Epithelial cell of proximal tubule (primary cell): Measurements from ENCODE around the gene PASK. TPM values are rescaled to one million over a fixed set of nuclear protein-coding genes. Genes with fewer than 3 reads are reported as not detected.
"Not testable (repeated sequence)": the region's sequence is repeated elsewhere in the genome, so short reads cannot be mapped to it uniquely, and the experiment has no call there.

Source experiments
- DNase-seq: peaks from one replicate; pipeline ENCODE4 v3.0.0-alpha.2; 2011; ENCODE audit warnings: low read depth
- H3K4me3 ChIP-seq: 2 replicates; pipeline ENCODE4 v1.5.1; 2011; ENCODE audit warnings: low read depth, mild to moderate bottlenecking, low read length
- CTCF ChIP-seq: conservative IDR thresholded peaks from 2 replicates; pipeline ENCODE4 v1.5.1; 2012; ENCODE audit warnings: low read depth, mild to moderate bottlenecking, low read length
- total RNA-seq: library from RNA; depleted of rRNA; stranded (reverse); fragments of >200 nt; gene quantifications from 2 replicates; pipeline ENCODE4 v1.2.3, GENCODE V29; 2015

The PASK gene
- total RNA-seq, 1 donor from 2014 or later: 10.0 TPM

GRCh38 chr2:241102239-241102803 lies 47.0 kb downstream of the PASK start, which contains the start of gene MTERF4:
MTERF4 (minus strand) TSS chr2:241102287; CDS start chr2:241102273, 14 bp downstream.
- no peak for TF ChIP-seq CTCF
- peak within 1 kb of the TSS; percentile 87 for H3K4me3 ChIP-seq
- peak; percentile 15 for DNase-seq

- no peak for TF ChIP-seq CTCF
- H3K4me3 ChIP-seq: no peak overlapping the region
- no peak for DNase-seq
Observed at GRCh38 chr2:241099246-241099645, 50.0 kb downstream of the PASK start.

GRCh38 chr2:241096979-241097378 lies 52.3 kb downstream of the PASK start:
- no peak for DNase-seq
- TF ChIP-seq CTCF: no peak
- H3K4me3 ChIP-seq: no peak overlapping the region

- DNase-seq: no peak
- H3K4me3 ChIP-seq: no peak overlapping the region
- no peak for TF ChIP-seq CTCF
Observed at GRCh38 chr2:241095594-241096290, 53.5 kb downstream of the PASK start.

GRCh38 chr2:241094924-241095420 lies 54.3 kb downstream of the PASK start:
- H3K4me3 ChIP-seq: no peak overlapping the region
- TF ChIP-seq CTCF: no peak
- DNase-seq: no peak

GRCh38 chr2:241094172-241094571 lies 55.1 kb downstream of the PASK start:
- no peak overlapping the region for H3K4me3 ChIP-seq
- no peak for DNase-seq
- TF ChIP-seq CTCF: no peak

- DNase-seq, H3K4me3 ChIP-seq: not testable (repeated sequence)
Observed at GRCh38 chr2:241093133-241093781, 56.0 kb downstream of the PASK start.
